ENCODE data around the gene RAB33B. TPM values are rescaled to one million over a fixed set of nuclear protein-coding genes. Genes with fewer than 3 reads are reported as not detected.

Gene RAB33B
- total RNA-seq, 4 donors from 2014 or later: 6.8 to 8.1 (median 7.1) TPM

GRCh38 chr4:139499186-139499585 lies 45.3 kb downstream of the RAB33B start:
- Histone ChIP-seq H3K4me3 (no peak overlapping the region), H3K4me1 (no peaks in the 10 kb centered on the region), H3K27ac (no peak overlapping the region), H3K9me3 (no peaks in the 10 kb centered on the region), H3K27me3 (no peaks in the 10 kb centered on the region), H3K36me3 (no peaks in the 10 kb centered on the region)
- 56 to 85% methylated on average over 3 to 4 of the region's 4 CpGs for WGBS, 2 donors (ENCODE audit: low coverage in 1 of 2)
- DNase-seq: no peak
- TF ChIP-seq CTCF (IDR thresholded peaks at IDR 0.05) (no peak), POLR2AphosphoS5 (IDR thresholded peaks at IDR 0.05) (no peak), EP300 (IDR thresholded peaks at IDR 0.05; ENCODE audit: low read depth) (no peak), POLR2A (IDR thresholded peaks at IDR 0.05) (no peak)
- intact Hi-C loops (cut with DNase I; ENCODE audit: low total_unique reads) (loop anchor here (5.0 kb wide), 2 partner anchors 133 to 153 kb away; no protein-coding TSS in a partner anchor), in situ Hi-C loops (cut with MboI; ENCODE audit: low pct_ligation_motif_present in 1 of 4, low pct_unique_long_range_greater_than_20kb in 1 of 4, low sequenced_read_pairs in 3 of 4) (loop anchor here in 1 of 4 donors (10.0 kb wide), 1 partner anchor 136 kb away; no protein-coding TSS in a partner anchor)

- no peak overlapping the region for H3K27ac ChIP-seq
- H3K9me3 ChIP-seq: no peaks in the 10 kb centered on the region
- intact Hi-C loops (cut with DNase I; ENCODE audit: low total_unique reads) (no loop called here), in situ Hi-C loops (cut with MboI; ENCODE audit: low pct_ligation_motif_present in 1 of 4, low pct_unique_long_range_greater_than_20kb in 1 of 4, low sequenced_read_pairs in 3 of 4) (no loop called here)
- no peak overlapping the region for H3K4me3 ChIP-seq
- no peak for TF ChIP-seq POLR2A (IDR thresholded peaks at IDR 0.05)
- TF ChIP-seq EP300 (IDR thresholded peaks at IDR 0.05; ENCODE audit: low read depth): no peak
- no peak for TF ChIP-seq CTCF (IDR thresholded peaks at IDR 0.05)
- no peak for TF ChIP-seq POLR2AphosphoS5 (IDR thresholded peaks at IDR 0.05)
- no peak for DNase-seq
- 65% methylated on average over 3 of the region's 3 CpGs; no CpG with 5 or more reads in 1 of the 2 donors for WGBS, 2 donors (ENCODE audit: low coverage in 1 of 2)
- no peaks in the 10 kb centered on the region for H3K36me3 ChIP-seq
- H3K4me1 ChIP-seq: no peaks in the 10 kb centered on the region
- no peaks in the 10 kb centered on the region for H3K27me3 ChIP-seq
These were observed 47.2 kb downstream of the RAB33B start for GRCh38 chr4:139501117-139501516.

GRCh38 chr4:139501527-139501926 lies 47.6 kb downstream of the RAB33B start:
- Histone ChIP-seq H3K27me3 (no peaks in the 10 kb centered on the region), H3K9me3 (no peaks in the 10 kb centered on the region), H3K36me3 (no peaks in the 10 kb centered on the region), H3K27ac (no peak overlapping the region), H3K4me1 (no peaks in the 10 kb centered on the region), H3K4me3 (no peak overlapping the region)
- intact Hi-C loops (cut with DNase I; ENCODE audit: low total_unique reads): no loop called here
- no peak for DNase-seq
- 80 to 85% methylated on average over 2 to 6 of the region's 6 CpGs for WGBS, 2 donors (ENCODE audit: low coverage in 1 of 2)
- TF ChIP-seq POLR2AphosphoS5 (IDR thresholded peaks at IDR 0.05) (no peak), CTCF (IDR thresholded peaks at IDR 0.05) (no peak), POLR2A (IDR thresholded peaks at IDR 0.05) (no peak), EP300 (IDR thresholded peaks at IDR 0.05; ENCODE audit: low read depth) (no peak)
- in situ Hi-C loops (cut with MboI; ENCODE audit: low pct_ligation_motif_present in 1 of 4, low pct_unique_long_range_greater_than_20kb in 1 of 4, low sequenced_read_pairs in 3 of 4): no loop called here

- 76 to 80% methylated on average over 8 to 13 of the region's 13 CpGs for WGBS, 2 donors (ENCODE audit: low coverage in 1 of 2)
- Histone ChIP-seq H3K27ac (no peak overlapping the region), H3K9me3 (no peaks in the 10 kb centered on the region), H3K36me3 (no peaks in the 10 kb centered on the region), H3K4me1 (no peaks in the 10 kb centered on the region), H3K4me3 (no peak overlapping the region), H3K27me3 (no peaks in the 10 kb centered on the region)
- DNase-seq: no peak
- TF ChIP-seq EP300 (IDR thresholded peaks at IDR 0.05; ENCODE audit: low read depth) (no peak), CTCF (IDR thresholded peaks at IDR 0.05) (no peak), POLR2AphosphoS5 (IDR thresholded peaks at IDR 0.05) (no peak), POLR2A (IDR thresholded peaks at IDR 0.05) (no peak)
- in situ Hi-C loops (cut with MboI; ENCODE audit: low pct_ligation_motif_present in 1 of 4, low pct_unique_long_range_greater_than_20kb in 1 of 4, low sequenced_read_pairs in 3 of 4) (no loop called here), intact Hi-C loops (cut with DNase I; ENCODE audit: low total_unique reads) (no loop called here)
These were observed 48.3 kb downstream of the RAB33B start for GRCh38 chr4:139501927-139502899.

Measured in transverse colon (tissue), 4 donors.